Fibroblast of pulmonary artery (primary cell): ENCODE data around the gene ASB3.
A peak's percentile ranks its signal among the peaks of the same experiment; 100 is the strongest.
"Not testable (repeated sequence)": the region's sequence is repeated elsewhere in the genome, so short reads cannot be mapped to it uniquely, and the experiment has no call there.

ENCODE experiments used
- DNase-seq: peaks from one replicate; pipeline ENCODE4 v3.0.0-alpha.2; 2010; ENCODE audit warnings: low read depth
- H3K4me3 ChIP-seq: replicated peaks from 2 replicates; pipeline ENCODE4 v1.5.1; 2011; ENCODE audit warnings: low read depth, mild to moderate bottlenecking, control low read depth, low read length, moderate library complexity
- CTCF ChIP-seq: IDR thresholded peaks from 2 replicates; pipeline ENCODE4 v1.5.1; 2011; ENCODE audit warnings: mild to moderate bottlenecking, control low read depth, low read length, inconsistent platforms; ENCODE audit errors: missing control alignments

ASB3 gene

GRCh38 chr2:53737091-53737490 lies 49.7 kb downstream of the ASB3 start:
- TF ChIP-seq CTCF, result no peak
- DNase-seq, result no peak
- H3K4me3 ChIP-seq, result no peak overlapping the region

GRCh38 chr2:53729143-53729762 lies 57.5 kb downstream of the ASB3 start:
- H3K4me3 ChIP-seq, result no peak overlapping the region
- DNase-seq, result no peak
- TF ChIP-seq CTCF, result no peak

- no peak for DNase-seq
- H3K4me3 ChIP-seq, result no peak overlapping the region
- no peak for TF ChIP-seq CTCF
These were observed 58.8 kb downstream of the ASB3 start for GRCh38 chr2:53727921-53728320.

- no peak for TF ChIP-seq CTCF
These were observed 61.1 kb downstream of the ASB3 start for GRCh38 chr2:53725662-53726061.

GRCh38 chr2:53724536-53724935 lies 62.2 kb downstream of the ASB3 start:
- no peak overlapping the region for H3K4me3 ChIP-seq
- peak; percentile 61 for DNase-seq
- TF ChIP-seq CTCF, result no peak

More at GRCh38 chr2:53725662-53726061, 61.1 kb downstream of the ASB3 start:
- no peak overlapping the region for H3K4me3 ChIP-seq
- no peak for DNase-seq

- not testable (repeated sequence) for DNase-seq, H3K4me3 ChIP-seq
These were observed 65.8 kb downstream of the ASB3 start for GRCh38 chr2:53720944-53721343.

GRCh38 chr2:53715568-53715967 lies 71.2 kb downstream of the ASB3 start:
- no peak overlapping the region for H3K4me3 ChIP-seq
- peak; percentile 47 for TF ChIP-seq CTCF
- peak; percentile 37 for DNase-seq
